Measurements from ENCODE around the gene IFITM2. TPM values are rescaled to one million over a fixed set of nuclear protein-coding genes. Genes with fewer than 3 reads are reported as not detected.
"Not testable (repeated sequence)": the region's sequence is repeated elsewhere in the genome, so short reads cannot be mapped to it uniquely, and the experiment has no call there.

The IFITM2 gene
- polyA plus RNA-seq, 3 donors: 212 to 269 (median 215) TPM

- DNase-seq: not testable (repeated sequence)
Observed at GRCh38 chr11:318405-319120, 10.9 kb downstream of the IFITM2 start.

DNA sequence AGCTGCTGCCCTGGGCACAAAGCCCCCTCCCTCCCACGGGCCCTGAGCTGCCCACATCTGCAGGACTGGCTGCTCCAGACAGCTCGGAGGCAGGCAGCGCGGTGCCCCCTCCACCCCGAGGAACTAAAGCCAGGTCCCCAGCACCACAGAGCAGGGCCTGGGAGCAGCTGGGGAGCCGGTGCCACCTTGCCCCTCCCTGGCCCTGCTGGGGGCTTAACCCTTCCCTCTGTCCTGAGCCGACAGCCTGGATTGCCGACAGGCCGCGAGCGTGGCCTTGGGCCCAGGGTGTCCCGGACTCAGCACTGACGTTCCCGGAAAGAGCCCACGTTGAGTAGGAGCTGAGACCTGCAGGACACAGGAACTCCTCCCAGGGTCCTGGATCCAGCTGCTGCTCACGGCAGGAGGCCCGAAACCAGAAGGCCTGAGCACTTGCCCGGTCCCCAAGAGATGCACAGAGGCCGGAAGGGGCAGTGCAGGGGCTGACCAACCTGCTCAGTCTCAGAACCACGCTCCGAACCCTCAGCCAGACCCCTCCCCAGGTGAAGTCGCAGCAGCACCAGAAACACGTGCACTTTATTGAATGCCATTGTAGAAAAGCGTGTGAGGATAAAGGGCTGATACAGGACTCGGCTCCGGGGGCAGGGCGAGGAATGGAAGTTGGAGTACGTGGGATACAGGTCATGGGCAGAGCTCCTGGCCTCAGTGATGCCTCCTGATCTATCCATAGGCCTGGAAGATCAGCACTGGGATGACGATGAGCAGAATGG lies 11.7 kb downstream of the IFITM2 start:
- not testable (repeated sequence) for DNase-seq

DNA sequence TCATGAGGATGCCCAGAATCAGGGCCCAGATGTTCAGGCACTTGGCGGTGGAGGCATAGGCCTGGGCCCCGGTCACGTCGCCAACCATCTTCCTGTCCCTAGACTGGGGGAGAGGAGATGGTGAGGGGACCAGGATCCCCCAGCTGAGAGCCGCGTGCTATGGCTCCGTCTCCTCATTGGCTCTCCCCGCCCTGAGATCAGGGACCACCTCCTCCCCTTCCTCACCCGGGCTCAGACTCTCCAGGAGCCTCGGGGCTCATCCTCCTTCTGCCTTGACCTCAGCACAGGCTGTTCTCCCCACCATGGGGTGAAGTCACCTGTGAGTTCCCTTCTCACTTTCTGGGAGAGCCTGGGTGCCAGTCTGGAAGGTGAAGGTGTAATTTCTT lies 12.3 kb downstream of the IFITM2 start:
- not testable (repeated sequence) for DNase-seq

DNA sequence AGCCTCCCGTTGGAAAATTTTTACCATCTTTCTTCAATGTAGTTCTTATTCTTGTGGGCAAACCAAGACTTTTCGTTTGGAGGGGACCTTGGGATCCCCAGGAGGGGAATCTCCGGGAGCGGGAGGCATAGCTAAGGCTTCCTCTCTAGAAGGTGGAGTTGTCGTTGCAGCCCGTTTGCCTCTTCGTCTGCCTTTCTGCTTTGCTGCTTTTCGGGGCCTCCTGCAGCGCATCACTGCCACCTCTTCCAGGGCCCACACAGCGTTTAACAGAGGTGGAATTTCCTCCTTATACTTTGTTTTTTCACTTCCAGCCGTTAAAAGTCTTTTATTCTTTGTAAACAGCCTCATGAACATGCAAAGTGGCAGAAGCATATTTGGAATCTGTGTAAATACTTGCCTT lies 16.5 kb downstream of the IFITM2 start:
- DNase-seq: no peak

DNA sequence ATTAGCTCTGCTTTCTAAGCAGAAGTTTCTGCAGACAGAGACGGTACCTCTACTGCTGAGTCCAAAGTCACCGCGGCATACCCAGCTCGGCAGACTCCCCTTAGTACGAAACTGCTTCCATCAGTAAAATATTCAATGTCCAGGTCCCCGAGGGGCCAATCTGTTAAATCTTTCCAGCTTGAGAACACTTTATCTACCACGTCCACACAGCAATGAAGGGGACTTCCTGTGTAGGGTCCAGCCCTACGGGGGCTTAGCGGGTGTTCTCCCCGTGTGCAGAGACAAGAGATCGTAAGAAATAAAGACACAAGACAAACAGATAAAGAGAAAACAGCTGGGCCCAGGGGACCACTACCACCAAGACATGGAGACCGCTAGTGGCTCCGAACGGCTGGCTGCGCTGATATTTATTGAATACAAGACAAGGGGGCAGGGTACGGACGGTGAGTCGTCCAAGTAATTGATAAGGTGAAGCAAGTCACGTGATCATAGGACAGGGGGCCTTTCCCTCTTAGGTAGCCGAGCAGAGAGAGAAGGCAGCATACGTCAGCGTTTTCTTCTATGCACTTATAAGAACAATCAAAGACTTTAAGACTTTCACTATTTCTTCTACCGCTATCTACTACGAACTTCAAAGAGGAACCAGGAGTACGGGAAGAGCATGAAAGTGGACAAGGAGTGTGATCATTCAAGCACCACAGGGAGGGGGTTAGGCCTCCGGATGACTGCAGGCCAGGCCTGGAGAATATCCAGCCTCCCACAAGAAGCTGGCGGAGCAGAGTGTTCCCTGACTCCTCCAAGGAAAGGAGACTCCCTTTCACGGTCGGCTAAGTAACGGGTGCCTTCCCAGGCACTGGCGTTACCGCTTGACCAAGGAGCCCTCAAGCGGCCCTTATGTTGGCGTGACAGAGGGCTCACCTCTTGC lies 17.2 kb downstream of the IFITM2 start:
- DNase-seq: not testable (repeated sequence)

DNA sequence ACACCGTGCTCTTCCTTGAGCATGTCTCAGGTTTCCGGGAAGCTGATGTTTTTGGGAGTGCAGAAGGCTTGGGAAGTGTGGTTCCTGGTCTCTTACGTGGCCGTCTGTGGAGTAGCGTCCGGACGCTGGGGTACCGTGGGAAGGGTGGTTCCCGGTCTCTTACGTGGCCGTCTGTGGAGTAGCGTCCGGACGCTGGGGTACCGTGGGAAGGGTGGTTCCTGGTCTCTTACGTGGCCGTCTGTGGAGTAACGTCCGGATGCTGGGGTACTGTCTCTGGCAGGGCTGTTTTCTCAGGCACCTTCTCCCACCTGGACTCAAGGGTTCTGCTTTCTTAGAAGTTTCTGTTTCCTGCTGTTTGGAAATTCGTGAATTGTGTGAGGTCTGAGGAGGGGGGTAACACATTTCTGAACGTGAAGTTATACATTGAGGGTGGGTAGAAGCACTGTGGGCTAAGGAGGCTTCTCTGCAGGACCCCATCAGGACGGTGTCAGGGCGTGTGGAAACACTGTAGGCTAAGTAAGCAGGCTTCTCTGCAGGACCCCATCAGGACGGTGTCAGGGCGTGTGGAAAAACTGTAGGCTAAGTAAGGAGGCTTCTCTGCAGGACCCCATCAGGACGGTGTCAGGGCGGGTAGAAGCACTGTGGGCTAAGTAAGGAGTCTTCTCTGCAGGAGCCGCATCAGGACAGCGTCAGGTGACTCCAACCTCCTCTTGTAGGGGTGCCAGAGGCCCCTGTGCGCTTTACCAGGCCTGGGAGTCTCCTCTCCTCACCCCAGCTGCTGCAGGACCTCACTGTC lies 18.4 kb downstream of the IFITM2 start:
- no peak for DNase-seq

GRCh38 chr11:326592-326841 lies 18.9 kb downstream of the IFITM2 start:
- no peak for DNase-seq

DNA sequence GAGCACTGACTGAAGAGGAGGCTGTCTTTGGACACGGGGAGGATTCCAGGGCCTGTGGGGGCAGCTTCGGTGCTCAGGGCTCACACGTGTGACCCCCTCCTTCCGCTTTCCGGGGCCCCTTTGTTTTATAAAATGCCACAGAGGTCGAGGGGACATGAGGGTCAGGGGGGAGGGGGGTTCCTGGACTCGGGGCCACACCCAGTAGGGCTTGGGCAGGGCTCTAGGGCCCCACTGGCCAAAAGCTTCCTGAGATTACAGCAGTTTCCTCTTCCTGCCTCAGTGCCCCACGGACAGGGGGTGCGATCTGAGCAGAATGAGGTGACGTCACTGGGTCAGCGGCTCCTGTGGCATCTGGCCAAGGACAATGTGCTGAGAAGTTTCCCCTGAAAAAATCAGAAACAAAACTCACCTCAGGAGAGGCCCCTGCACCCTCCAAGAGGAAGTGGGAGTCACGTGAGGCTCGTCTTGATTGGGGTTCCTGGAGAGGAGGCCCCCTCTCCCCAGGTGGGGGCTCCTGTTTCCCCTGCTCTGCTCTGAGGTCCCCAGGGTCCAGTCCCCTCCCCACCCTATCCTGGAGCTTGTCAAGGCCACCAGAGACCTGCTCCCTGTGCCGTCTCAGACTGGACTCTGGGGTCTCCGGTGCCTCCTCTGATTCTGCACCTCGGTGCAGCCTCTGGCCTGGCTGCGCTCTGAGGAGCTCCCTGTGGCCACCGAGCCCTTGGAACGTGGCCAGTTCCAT lies 19.4 kb downstream of the IFITM2 start:
- DNase-seq: no peak

- DNase-seq: no peak
Observed at GRCh38 chr11:327581-327923, 19.9 kb downstream of the IFITM2 start.

DNA sequence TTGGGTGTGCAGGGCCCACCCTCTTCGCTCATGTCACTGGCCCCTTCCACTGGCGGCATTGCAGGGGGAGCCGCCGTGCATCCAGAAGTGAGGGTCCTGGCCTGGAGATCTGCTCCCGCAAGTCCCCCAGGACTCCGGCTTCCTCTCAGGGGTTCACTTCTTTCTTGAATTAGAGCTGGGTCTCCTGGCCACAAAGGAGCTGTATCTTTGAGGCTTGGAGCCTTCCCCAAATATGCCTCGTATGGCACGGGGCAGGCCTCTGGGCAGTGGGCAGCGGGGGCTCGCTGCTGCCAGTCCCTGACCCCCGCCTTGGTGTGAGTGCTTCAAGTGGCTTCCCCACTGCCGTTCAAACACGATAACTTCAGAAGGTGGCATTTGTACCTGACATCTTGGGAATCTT lies 20.4 kb downstream of the IFITM2 start:
- no peak for DNase-seq

- not testable (repeated sequence) for DNase-seq
Observed at GRCh38 chr11:328516-329100, 21.0 kb downstream of the IFITM2 start.

- DNase-seq: no peak
Observed at GRCh38 chr11:329886-330253, 22.3 kb downstream of the IFITM2 start.

GRCh38 chr11:330307-330693 lies 22.7 kb downstream of the IFITM2 start:
- no peak for DNase-seq

DNA sequence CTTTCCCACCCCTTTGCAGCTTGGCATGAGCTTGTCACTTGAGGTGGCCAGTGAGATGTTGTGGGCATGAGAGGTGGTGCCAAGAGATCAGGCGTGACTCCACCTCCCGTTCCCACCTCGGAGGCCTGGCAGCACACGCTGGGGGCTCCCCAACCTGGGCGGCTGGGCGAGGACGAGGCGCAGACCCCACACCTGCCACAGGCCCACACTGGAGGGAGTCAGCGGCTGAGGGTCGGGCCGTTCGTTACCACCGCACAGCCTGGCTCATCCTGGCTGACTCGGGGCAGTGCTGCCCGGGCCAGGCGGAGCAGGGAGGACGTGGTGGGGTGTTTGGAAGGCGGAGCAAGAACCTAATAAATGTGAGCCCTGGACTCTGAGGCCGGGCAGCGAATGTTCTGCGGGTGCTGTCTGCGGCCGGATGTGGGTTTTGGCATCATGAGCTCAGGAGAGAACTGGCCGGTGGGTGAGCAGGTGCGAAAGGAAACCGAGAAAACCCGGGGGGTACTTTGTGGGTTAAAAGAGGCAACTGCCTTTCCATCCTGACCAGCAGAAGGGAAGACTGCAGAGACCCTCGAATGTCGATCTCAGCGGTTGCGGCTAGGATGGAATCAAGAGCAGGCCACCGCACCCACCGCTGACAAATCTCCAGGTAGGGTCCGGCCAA lies 23.2 kb downstream of the IFITM2 start:
- DNase-seq: no peak

- DNase-seq: no peak
Observed at GRCh38 chr11:331358-332060, 23.9 kb downstream of the IFITM2 start.

DNA sequence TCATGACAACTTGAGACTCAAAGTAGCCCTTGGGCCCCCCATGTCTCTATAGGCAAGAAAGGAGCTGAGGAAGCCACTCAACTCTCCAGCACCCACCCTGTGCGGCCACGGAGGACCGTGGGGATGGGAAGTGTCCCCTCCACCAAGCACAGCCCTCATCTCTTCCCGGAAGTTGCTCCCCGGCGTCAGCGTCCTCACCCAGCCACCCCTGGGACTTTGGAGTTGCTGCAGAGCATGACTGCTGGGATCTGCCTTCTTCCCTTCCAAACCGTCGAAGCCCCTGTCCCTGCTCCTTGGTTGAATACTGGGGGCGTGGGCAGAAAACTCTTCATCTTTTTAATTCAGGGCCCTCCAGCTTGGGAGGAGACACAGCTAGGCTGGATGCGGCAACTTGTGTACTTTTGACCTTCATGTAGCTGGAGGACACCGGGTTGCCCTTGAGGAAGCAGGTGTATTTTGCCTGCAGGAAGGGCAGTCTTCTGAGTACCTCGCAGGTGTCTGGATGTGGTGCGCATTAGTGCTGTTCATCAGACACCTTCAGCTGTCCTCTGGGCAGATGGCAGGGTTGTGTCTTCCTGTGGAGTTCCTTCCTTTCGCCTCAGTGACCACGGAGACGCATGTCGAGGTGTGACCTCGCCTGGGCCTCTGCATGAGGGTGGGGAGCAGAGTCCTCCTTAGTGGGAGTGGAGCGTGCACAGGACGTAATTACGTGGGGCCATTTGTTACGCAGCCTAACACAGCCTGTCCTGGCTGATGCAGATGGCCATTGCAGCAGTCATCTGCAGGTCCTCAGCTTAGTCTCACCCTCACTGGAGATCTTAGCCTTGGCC lies 25.2 kb downstream of the IFITM2 start:
- no peak for DNase-seq

DNA sequence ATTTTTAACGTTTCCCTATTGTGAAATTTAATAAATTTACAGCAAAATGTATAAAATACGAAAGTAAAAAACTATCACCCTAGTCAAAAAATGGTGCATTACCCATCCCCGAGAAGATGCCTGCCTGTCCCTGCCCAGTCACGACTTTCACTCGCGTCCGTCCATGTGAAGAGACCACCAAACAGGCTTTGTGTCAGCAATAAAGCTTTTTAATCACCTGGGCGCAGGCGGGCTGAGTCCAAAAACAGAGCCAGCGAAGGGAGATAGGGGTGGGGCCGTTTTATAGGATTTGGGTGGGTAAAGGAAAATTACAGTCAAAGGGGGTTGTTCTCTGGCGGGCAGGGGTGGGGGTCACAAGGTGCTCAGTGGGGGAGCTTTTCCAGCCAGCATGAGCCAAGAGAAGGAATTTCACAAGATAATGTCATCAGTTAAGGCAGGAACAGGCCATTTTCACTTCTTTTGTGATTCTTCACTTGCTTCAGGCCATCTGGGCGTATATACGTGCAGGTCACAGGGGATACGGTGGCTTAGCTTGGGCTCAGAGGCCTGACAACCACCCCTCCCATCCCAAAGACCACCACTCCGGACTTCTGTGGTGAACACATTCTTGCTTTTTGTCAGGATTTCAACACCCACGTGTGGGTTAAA lies 26.1 kb downstream of the IFITM2 start:
- DNase-seq: not testable (repeated sequence)
